GM10847 (cell line): ENCODE measurements around the gene B3GNT8.
A peak's percentile ranks its signal among the peaks of the same experiment; 100 is the strongest.

Experiments used
- POLR2A ChIP-seq: IDR thresholded peaks from 2 replicates; pipeline ENCODE4 v1.6.1; 2011; ENCODE audit not compliant: insufficient read length; ENCODE audit errors: extremely low read depth

The B3GNT8 gene

DNA sequence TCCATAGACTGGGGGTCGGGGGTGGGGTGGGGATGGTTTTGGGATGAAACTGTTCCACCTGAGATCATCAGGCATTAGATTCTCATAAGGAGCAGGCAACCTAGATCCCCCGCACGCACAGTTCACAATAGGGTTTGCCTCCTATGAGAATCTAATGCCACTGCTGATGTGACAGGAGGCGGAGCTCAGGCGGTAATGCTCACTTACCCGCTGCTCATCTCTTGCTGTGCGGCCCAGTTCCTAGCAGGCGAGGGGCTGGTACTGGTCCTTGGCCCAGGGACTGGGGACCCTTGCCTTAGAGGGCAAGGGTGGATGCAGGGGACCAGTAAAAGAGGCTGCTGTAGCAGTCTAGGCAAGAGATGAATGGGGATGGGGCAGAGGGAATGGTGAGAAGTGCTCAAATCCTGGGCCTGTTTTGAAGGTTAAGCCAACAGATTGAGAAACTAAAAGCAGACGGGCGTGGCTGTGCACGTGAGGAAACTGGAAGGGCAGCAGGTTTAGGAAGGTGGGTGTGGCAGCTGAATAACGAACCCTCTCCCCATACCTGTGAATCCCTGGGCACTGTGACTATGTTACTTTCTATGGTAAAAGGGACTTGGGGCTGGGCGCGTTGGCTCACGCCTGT, 14.3 kb upstream of the B3GNT8 start:
- TF ChIP-seq POLR2A = no peak

DNA sequence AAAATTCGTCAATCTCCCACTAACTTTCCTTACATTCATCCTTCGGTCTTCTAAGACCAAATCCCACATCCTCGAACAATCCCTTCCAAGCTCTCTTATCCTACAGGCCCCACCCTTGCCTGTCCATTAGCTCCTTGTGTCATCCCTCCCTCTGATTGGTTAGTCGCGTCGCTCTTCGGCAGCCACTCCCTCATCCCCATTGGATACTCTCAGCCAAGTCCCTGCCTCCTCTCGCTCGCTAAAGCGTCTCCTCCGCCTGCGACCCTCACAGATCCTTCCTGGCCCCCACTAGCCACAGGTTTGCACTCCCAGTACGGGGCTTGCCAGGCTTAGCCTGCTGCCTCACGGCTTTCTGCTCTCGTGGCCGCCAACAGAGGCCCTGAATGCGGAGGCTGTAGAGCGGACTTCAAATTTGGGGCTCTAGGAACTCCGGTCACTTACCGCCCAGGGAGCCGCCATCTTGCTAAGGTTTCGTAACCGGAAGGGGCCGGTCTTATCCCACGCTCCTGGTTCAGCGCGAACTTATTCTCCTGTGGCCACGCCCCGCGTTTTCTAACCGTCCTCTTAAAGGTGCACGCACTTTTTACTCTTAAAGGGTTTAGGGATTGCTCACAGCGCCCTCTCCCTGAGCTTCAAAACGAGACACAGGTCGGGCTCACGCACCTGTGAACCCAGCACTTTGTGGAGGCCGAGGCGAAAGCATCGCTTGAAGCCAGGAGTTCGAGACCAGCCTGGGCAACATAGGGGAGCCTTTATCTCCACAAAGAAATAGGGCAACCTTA, 12.5 kb upstream of the B3GNT8 start, which contains the start of gene DMAC2:
Gene DMAC2, minus strand, starts transcription at position 472 of the 782 bp plus-strand sequence. Its CDS starts 13 bp downstream, at position 459.
- peak; percentile 52 for TF ChIP-seq POLR2A

DNA sequence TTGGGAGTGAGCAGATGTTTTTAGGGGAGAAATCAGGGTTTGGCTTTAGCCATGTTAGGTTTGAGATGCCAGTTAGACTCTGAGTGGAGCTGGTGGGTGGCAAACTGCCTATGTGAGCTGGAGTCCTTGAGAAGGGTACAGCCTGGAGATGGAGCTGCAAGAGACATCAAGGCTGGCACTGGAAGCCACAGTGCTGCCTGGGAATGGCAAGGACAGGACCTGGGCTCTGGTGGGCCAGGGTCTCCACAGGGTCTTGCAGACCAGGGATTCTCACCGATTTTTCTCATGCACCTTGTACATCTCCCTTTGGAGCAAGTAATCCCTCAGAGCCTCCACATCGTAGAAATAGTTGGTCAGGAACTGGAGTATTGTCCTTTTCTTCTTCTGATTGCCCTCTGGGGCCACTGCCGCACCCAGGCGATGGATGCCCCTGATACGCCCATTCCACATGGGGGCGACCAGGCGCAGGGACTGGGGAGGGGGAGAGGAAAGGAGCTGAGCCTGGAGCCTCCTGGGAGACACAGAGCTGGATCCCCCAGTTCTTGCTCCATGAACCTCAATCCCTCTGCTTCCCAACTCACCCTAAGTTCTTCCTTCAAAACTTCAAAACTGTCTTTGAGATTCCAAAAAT, 10.9 kb upstream of the B3GNT8 start:
- no peak for TF ChIP-seq POLR2A

DNA sequence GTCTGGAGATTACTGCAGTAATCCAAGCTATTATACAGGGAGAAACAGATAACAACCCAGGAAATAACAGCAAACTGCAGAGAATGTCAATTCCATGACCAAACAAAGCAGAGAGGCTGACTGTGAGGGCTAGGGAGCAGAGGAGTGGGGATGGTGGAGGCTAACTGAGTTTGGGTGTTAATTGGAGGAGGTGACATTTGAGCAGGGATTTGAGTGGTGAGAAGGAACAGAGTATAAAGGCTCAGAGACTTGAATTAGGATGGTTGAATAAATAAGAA, 9.4 kb upstream of the B3GNT8 start:
- no peak for TF ChIP-seq POLR2A

DNA sequence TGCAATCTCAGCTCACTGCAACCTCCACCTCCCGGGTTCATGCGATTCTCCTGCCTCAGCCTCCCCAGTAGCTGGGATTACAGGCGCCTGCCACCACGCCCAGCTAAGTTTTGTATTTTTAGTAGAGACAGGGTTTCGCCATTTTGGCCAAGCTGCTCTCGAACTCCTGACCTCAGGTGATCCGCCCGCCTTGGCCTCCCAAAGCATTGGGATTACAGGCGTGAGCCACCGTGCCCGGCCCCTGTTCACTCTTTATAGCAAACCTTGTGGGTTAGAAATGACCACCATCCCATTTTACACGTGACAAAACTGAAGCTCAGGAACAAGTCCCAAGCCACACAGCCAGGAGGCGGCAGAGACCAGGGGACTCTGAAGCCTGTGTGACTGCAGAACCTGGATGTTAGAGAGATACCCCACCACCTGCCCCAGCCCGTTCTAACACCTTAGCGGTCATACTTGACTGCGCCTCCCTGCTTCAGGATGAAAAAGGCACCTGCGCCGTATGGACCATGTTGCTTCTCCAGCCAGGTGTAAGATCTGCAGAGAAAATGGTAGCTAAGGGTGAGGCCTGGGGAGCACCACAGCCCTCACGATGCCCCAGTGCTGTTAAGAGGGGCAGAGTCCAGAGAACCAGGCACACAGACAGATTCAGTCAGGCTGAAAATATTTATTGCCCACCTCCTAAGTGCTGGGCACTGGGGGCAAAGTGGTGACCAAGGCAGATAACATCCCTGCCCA, 8.9 kb upstream of the B3GNT8 start:
- TF ChIP-seq POLR2A = no peak

DNA sequence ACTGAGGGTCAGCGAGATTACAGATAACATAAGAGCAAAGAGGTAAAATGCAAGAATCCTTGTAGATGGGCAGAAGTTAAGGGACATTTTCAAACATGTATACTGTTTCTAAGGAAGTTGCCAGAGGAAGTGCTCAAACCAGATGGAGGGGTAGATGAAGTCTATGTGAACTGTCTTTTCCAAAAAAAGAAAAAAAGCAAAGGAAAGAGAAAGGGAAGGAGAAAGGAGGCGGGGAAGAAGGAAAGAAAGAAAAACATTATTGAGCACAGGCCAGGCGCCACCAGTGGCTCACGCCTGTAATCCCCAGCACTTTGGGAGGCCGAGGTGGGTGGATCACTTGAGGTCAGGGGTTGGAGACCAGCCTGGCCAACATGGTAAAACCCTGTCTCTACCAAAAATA, 7.3 kb upstream of the B3GNT8 start:
- no peak for TF ChIP-seq POLR2A

DNA sequence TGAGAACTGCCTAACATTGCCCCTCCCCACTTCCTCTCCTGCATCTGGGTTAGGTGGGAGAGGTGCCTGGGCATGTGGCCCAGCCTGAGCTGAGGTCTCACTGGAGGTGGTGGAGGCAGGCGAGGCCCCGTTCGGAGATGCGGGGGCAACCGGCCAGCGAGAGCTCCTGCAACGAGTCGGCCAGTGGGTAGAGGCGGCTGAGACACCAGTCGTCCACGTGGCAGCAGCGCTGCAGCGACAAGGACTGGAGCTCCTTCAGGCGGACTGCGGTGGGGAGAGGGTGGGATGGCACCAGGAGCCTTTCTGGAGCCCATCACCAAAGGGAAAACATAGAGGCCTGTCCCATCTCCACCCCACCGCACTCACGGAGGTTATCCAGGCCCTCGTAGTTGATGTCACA, 6.0 kb upstream of the B3GNT8 start:
- no peak for TF ChIP-seq POLR2A

DNA sequence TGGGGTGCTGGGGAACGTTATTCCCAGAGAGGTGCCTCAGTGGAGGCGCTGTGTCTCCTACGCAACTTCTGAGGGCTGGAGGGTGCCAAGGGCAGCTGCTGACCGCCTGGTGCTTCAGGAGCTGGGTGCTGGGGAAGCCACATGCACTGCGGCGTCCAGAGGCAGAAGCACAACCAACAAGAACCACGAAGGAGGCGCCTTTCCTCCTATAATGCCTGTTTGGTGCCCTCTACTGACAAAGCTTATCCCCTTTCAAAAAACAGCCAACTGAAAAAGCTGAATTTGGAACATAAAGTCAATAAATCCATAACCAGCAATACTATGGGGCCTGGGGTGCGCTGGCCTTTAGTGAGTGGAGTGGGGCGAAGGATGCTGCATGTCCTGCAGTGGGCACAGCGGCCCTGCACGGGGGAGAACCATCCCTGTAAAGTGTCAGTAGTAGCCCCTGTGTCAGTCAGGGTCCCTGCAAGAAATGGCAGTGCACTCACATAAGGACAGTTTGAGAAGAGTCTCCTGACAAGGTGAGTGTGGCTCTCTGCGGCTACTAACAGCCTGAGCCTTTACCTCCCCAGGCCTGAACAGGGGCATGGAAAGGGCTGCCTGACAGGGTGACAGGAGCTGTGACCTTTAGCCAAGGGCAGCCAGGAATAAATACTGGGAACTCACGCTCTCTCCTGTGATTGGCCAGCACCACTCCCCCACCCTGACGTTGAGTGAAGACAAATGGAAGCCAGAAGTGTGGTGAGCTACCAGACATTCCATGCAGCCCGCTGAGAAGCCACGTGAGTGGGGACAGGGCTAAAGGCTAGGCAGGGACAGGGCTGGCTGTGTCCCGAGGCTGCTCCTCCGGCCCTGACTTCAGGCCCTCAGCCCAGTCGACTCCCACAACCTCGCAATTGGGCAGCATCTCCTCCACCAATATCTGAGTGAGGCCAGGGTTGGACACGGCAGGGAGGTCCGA, 4.5 kb upstream of the B3GNT8 start:
- TF ChIP-seq POLR2A = no peak

DNA sequence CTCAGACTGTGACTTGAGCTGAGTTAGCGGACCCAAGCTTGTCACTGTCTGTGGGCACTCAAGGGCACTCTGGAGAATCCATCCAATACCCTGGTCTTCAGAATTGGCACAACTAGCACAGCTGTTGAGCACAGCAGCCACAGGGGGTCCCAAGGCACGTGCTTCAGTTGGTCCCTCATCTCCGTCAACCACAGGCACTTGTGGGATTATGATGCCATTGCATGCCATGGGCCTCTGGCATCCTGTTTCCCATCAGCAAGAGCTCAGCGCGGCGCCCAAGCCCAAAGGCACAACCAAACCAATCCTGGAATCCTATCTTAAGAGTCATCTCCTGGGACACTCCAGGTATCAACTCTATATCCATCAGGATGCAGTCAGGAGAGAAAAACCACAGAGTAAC, 3.7 kb upstream of the B3GNT8 start:
- no peak for TF ChIP-seq POLR2A

DNA sequence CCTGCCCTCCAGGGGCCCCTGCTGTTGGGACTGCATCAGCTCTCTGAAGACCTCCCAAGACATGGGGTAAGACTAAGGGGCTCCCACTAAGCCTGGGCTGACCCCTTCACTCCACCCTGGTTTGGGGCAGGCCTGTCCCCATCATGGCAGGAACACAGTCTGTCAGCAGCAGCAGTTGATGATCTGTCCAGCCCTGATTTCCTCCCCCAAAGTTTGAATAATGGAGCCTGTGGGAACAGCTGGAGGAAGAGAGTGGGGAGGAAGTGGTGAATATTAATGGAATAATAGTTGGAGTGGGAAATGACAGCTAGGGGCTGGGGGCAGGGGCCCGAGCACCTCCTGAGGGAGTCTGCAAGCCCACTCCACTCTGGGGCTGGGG, 1.3 kb upstream of the B3GNT8 start:
- TF ChIP-seq POLR2A = no peak

DNA sequence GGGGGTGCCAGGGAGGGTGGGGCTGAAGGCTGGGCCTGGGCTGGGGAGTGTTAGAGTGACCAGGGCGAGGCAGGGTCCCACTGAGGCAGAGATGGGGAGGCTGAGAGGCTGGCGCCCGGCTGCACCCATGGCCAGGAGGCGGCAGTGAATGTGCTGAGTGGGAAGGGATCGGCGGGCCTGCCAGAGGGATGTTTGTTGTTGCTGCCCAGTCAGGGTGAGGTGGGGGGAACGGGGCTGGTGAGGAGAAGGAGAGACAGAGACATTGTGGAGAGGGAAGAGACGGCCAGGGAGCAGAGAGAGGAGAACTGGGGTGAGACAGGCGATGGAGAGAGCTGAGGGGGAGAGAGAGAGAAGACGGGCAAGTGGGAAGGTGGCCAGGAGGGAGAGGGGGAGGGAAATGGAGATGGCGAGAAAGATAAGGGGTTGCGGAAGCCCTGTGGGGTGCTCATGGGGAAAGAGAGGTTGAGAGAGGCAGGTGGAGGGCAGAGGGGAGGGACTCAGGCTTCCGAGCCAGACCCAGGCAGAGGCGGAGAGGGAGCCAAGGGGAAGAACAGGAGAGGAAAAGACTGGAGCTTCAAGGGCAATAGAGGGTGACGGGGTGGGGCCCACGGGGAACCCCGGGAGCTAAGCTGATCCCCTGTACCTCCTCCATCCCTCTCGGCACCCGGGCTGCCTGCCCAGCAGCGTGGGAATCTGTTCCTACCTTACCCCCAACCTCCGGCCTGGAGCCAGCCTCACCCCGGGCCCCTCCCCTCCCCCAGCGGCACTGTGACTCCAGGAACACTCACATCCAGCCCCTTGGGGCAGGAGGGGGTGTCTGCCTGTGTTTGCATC, 690 bp upstream of the B3GNT8 start:
- TF ChIP-seq POLR2A = no peak

DNA sequence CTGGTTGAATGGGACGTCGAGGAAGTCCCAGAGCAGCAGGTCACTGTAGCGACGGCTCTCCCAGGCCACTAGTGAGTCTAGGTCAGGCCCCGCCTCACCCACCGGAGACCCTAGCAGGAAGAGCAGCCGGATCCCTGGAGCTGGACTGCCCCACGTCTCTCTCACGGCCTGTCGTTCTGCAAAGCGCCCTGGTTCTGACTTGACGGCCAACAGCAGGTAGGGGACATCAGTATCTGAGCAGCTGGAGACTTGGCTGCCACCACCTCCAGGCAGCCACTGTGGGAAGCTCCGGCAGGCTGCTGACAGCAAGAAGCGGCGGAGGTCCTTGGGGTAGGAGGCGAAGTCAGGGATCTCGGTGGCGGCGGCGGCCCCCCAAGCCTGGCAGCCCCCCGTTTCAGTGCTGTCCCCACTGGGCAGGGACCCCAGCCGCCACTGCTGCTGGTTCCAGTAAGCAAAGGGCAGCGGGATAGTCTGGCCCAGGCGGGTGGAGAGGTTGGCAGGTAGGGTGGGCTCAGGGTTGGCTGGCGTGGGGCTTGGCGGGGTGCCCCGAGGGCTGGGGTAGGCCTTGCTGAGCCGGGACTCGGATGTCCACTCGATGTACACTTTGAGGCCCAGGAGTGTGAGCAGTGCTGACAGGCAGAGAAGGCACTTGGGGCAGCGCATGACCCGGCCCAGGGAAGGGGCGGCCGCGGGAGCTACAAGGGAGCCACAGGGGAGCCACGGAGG, 895 bp downstream of the B3GNT8 start:
- no peak for TF ChIP-seq POLR2A
